HG02763 (cell line): ENCODE measurements around the gene SKI.

ENCODE experiments used
- ATAC-seq: cut with Tn5 transposase; IDR thresholded peaks from one replicate; pipeline ENCODE4 v1.9.1; 2021; ENCODE audit warnings: mild to moderate bottlenecking, moderate library complexity; ENCODE audit not compliant: unreplicated experiment

The SKI gene

DNA sequence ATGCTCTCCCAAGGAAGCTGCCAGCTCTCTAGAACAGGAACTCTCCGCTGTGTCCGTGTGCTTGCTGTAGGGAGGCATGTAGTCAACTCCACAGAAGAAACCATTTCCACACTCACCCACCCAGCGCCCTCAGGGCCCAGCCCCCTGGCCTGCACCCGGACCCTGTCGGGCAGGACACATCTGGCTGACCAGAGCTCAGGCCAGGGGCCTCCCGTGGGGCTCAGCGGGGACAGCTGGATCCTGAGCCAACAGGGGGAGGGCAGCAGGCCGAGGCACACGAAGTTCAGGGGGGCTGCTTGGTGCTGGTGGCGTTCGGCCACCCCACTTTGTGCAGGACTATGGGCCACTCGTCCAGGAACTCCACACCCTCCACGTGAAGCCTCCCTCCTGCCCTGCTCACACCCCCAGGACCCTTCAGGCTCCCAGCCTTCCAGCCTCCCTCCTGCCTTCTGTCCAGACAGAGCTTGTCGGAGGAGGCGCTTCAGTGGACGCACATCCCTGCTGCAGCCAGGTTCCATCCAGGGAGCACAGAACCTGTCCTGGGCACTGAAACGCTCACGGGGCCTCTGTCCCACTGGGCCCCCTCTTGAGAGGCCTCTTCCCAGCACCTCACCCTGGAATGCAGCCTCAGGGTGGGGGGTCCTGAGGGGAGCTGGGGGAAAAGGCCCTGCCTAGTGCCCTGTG, 18.6 kb upstream of the SKI start:
- ATAC-seq, result no peak

DNA sequence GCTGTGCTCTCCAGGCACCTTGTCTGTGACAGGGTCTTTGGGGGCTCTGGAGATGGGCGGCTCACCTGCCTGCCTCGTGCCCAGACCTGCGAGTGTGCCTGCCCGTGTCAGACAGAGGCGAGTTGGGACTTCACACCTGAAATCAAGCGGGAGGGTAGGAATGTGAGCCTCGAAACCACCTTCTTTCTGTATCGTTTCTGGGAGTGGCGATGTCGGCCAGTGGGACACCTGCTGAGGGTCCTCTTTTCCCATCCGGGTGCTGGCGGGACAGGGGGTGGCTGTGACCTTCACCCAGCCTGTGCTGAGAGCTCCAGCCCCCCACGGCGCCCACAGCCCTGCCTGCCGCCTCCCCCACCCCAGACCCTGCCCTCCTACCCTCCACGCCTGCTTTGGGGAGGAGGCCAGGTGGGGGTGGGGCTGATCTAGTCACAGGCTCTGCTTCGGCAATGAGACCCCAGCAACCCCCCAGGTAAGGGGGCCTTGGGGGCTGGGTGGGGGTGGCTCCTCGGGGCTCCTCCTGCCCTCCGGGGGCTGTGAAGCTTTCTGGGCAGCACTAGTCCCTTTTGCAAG, 17.9 kb upstream of the SKI start:
- no peak for ATAC-seq

GRCh38 chr1:2210786-2211185, 17.3 kb upstream of the SKI start:
- ATAC-seq, result no peak

DNA sequence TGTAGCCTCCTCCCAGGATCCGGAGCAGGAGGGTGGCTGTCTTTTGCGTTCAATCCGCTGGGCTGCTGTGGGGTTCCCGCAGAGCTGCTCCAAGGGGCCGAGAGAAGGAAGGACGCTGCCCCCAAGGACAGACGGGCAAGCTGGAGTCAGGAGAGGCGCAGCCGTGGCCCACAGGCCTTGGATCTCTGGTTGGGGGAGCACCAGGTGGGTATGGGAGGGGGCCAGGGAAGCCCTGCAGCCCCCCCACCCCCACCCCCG, 15.9 kb upstream of the SKI start:
- ATAC-seq, result no peak

DNA sequence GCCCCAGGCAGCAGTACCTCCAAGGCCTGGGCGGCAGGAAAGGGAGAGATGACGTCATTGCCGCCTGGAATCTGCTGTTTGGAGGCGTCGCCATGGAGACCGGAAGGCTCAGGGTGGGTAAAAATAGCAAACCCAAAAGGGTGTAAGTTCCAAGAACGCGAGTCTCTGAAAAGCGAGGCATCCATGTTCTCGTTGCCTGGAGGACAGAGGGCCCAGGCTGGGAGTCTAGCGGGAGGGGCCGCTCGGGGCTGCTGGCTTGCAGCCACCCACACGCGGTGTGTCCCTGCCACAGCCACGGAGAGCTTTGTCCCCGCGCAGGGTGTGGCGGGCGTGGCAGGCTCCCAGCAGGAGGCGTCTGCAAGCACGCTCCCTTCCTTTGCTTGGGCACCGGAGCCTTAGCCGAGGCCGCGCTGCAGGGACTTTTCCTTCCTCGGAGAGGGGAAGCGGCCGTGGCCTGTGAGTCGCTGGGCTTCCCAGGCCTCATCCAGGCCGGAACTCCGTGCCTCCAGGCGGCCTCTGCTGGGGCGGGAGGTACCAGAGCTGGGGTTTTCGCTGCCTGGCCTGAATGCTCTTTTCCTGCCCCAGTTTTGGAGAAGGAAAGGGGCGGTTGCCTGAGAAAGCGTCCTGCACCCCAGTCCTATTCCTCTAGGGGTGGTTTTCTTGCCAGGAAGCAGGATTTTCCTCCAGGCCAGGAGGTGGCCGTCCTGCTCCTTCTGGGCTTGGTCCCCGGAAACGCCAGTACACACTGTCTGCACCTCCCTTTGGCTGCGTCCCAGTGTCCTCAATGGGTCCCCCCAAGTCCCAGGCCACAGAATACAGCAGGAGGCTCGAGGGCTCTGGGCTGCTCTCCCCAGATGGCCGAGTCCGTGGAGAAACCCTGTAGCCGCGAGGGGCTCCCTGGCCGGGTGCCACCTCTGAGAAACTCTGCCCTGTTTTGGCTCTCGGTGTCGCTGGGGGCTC, 15.3 kb upstream of the SKI start:
- no peak for ATAC-seq

- no peak for ATAC-seq
Measured at GRCh38 chr1:2213576-2214505, 14.3 kb upstream of the SKI start.

GRCh38 chr1:2214541-2215241, 13.4 kb upstream of the SKI start:
- no peak for ATAC-seq

GRCh38 chr1:2215329-2215728, 12.8 kb upstream of the SKI start:
- no peak for ATAC-seq

DNA sequence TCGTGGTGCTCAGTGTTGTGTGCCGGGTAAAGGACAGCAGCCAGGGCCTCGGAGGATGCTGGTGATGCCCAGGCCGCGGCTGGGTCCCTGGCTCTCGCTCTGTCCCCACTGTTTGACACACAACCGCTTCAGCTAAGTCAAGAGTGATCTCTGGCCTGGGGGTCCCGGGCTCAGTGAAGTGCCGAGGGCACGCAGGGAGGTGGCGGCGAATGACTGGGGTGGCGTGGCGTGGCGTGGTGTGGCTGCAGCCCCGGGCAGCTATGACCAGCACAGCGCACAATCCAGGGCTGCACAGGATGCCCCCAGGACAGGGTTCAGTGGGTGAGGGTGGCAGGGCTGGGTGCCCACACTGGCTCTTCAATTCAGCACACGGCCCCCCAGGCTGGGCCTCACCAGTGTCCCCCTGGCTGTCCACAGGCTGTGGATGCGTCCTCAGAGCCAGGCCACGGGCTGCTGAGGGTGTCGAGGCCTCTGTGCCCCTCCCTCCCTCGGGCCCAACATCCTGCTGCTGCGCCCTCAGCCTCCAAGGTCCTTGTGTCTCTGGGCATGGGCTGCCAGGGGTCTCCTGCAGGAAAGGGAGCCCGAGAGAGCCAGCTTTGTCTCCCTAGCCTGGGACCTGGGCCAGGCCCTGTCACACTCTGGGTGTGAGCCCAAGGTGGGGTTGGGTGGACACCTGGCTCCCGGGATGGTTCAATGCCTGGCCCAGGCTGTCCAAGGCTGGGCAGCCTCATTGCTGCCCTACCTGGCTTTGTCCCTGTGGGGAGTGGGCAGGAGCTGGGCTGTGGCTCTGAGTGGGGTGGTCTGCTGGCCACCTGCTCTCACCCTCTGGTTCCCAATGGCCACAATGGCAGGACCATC, 12.0 kb upstream of the SKI start:
- no peak for ATAC-seq

DNA sequence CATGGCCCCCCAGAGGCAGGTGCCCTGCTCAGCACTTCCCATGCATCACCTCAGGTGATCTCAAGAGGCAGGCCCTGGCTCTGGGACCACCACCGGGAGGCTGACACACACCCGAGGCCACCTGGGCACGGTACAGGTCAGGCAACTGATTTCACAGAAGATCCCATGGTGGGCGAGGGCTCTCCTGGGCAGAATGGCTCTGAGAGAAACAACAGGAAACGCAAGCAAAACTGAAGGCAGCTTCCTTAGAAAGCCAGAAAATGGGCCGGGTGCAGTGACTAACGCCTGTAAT, 11.4 kb upstream of the SKI start:
- ATAC-seq, result no peak

DNA sequence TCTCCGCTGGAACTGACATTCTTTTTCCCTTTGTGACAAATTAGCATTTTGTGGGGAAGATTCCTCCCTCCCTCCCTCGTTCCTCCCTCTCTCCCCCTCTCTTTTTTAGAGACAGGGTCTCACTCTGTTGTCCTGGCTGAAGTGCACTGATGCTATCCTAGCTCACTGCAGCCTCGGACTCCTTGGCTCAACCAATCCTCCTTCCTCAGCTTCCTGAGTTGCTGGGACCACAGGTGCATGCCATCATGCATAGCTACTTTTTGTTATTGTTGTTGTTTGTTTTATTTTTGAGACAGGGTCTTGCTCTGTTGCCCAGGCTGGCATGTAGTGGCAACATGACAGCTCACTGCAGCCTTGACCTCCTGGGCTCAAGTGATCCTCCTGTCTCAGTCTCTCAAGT, 6.8 kb upstream of the SKI start:
- no peak for ATAC-seq

DNA sequence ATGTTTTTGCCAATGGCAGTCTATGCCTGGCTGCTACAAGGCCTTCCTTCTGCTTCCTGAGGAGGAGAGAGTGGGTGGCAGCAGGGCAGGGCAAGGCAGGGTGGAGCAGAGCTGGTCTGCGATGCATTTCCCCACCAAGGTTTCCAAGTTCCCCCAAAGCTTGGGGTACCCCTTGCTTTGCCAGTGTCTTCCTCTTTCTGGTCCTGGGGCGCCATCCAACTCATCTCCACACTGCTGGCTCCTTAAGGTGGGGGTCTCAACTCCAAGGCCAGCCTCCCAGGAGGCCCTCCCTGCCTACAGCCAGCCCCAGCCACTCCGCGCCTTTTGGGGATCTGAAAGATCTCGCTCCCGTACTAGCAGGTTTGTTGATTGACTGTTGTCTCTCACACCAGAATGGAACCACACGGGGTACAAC, 3.9 kb upstream of the SKI start:
- ATAC-seq, result no peak

DNA sequence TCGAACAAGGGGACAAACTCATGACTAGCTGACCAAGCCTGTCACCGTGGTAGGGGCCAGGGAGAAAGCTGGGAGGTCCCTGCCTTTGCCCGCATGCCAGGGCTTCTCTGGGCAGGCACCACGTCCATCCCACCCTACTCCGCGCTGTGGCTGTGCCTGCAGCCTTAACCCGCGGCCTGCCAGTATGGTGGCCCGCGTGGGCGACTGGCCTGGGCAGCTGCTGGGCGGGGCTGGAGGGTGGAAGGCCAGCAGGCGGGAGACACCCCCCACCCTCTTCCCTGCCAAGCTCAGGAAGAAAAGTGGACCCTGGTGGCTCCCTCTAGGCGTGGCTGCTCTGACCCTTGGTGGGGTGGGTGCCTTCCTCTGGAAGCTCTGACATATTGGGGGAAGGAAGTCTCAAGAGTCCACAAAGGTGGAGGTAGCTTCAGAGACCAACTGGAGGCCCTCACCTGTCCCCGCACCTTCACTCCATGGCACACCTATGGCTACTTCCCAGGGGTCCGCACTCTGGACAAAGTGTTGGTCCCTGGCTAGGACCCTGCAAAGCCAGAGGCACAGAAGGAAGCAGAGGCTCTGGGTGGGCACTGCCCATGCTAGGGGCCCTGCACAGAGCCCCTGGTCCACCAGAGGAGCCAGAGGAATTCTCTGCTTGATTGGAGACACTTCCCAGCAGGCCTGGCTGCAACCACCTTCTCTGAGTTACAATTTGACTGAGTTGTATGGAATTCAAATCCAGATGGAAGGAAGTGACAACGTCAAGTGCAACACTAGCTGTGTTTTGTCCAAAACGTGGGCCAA, 3.3 kb upstream of the SKI start:
- ATAC-seq, result no peak

DNA sequence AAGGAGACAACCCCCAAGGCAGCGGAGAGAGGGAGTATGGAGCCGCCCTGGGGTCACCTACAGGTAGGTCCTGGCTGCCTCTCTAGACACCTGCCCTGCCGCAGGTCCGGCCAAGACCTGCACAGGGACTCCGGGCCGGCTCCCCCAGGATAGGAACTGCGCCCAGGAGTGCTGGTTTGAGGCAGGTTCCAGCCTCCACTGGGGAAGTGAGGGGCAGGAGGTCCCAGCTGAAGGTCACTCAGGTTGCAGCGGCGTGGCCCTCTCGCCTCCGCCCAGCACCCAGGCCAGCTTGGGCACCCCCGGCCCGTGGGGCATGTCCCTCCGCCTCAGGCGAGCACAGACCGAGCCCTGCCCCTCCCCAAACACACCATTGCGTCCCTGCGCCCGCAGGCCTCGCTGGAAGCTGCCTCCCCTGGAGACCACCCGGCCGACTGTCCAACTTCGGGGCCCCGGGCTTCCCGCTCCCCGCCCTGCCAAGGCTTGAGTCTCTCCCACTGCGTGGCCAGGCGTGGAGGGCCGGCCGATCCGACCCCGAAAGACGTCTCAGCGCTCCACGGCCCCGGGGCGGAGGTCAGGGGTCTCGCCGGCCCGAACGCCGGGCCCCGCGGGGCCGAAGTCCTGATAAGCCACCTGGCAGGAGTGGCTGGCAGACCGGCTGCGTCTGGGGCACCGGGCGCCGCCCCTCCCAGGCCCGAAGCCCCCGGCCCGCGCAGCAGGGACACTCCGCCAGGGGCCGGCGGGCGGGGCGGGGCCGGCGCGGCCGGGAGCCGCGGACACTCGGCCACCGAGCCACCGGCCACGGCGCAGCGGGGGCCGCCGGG, 1.4 kb upstream of the SKI start:
- no peak for ATAC-seq

DNA sequence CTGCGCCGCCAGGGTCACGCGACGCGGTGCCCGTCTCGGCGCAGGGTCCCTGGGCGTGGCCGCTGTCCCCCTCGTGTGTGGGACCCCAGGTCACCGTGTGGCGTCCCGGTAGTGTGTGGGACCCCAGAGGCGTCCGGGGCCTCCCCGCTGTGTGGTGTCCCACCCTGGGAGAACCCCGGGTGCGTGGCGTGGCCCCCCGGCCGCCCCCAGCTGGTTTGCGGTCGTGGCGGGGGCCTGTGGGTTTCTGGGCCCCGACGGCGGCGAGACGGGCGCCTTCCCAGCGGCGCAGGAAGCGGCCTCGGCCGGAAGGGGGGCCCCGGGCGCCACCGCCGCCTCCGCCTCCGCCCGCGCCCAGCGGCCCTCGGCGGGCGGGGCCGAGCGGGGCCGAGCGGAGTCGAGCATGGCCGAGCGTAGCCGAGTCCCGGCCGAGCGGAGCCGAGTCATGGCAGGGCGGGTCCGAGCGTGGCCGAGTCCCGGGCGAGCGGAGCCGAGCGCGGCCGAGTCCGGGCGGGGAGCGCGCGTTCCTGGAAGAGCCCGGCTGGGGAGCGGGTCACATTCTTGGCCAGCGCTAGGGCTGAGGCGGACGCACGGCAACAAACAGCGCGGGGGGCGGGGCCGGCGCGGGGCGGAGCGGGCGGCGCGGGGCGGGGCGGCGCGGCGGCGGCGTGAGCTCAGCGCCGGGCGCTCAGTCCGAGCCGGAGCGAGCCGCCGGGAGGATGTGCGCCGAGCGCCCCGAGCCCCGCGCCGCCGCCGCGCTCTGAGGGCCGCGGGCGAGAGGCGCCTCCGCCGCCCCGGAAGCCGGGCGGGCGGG, 568 bp upstream of the SKI start:
- ATAC-seq, result peak; percentile 85

DNA sequence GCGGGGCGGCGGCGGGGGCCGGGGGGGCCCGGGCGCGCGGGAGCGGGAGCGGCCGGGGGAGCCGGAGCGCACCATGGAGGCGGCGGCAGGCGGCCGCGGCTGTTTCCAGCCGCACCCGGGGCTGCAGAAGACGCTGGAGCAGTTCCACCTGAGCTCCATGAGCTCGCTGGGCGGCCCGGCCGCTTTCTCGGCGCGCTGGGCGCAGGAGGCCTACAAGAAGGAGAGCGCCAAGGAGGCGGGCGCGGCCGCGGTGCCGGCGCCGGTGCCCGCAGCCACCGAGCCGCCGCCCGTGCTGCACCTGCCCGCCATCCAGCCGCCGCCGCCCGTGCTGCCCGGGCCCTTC, 546 bp downstream of the SKI start:
- ATAC-seq, result no peak

- ATAC-seq, result no peak
Measured at GRCh38 chr1:2229037-2229864, 1.1 kb downstream of the SKI start.
